ENCODE measurements around the gene CLDN5.
"Not testable (repeated sequence)": the region's sequence is repeated elsewhere in the genome, so short reads cannot be mapped to it uniquely, and the experiment has no call there.

The CLDN5 gene

GRCh38 chr22:19547620-19548019 is 23.4 kb upstream of the CLDN5 start:
- no peak for FAIRE-seq

GRCh38 chr22:19546680-19547079 is 22.5 kb upstream of the CLDN5 start:
- no peak for FAIRE-seq

GRCh38 chr22:19545935-19546207 is 21.7 kb upstream of the CLDN5 start:
- FAIRE-seq, result no peak

GRCh38 chr22:19543970-19544708 is 19.9 kb upstream of the CLDN5 start:
- no peak for FAIRE-seq

GRCh38 chr22:19540394-19540793 is 16.2 kb upstream of the CLDN5 start:
- FAIRE-seq, result no peak

GRCh38 chr22:19537941-19538488 is 13.8 kb upstream of the CLDN5 start:
- FAIRE-seq, result no peak

GRCh38 chr22:19536564-19536963 is 12.4 kb upstream of the CLDN5 start:
- FAIRE-seq, result no peak

- FAIRE-seq, result no peak
These were observed 10.8 kb upstream of the CLDN5 start for GRCh38 chr22:19535001-19535400.

GRCh38 chr22:19533857-19534256 is 9.6 kb upstream of the CLDN5 start:
- FAIRE-seq, result no peak

GRCh38 chr22:19533049-19533626 is 8.9 kb upstream of the CLDN5 start:
- no peak for FAIRE-seq

- FAIRE-seq, result not testable (repeated sequence)
These were observed 7.1 kb upstream of the CLDN5 start for GRCh38 chr22:19531327-19531726.

- no peak for FAIRE-seq
These were observed 6.5 kb upstream of the CLDN5 start for GRCh38 chr22:19530751-19531150.

GRCh38 chr22:19529811-19530210 is 5.6 kb upstream of the CLDN5 start:
- no peak for FAIRE-seq

GRCh38 chr22:19527861-19528417 is 3.7 kb upstream of the CLDN5 start:
- FAIRE-seq, result no peak

- FAIRE-seq, result no peak
These were observed 3.1 kb upstream of the CLDN5 start for GRCh38 chr22:19527321-19527721.

- FAIRE-seq, result no peak
These were observed 2.5 kb upstream of the CLDN5 start for GRCh38 chr22:19526702-19527111.

GRCh38 chr22:19526076-19526701 is 2.0 kb upstream of the CLDN5 start:
- no peak for FAIRE-seq

GRCh38 chr22:19525666-19526065 is 1.5 kb upstream of the CLDN5 start:
- no peak for FAIRE-seq

- FAIRE-seq, result no peak
These were observed 978 bp upstream of the CLDN5 start for GRCh38 chr22:19525116-19525660.

- FAIRE-seq, result no peak
These were observed 705 bp downstream of the CLDN5 start for GRCh38 chr22:19523240-19524169.

GRCh38 chr22:19522881-19523239 is 1.4 kb downstream of the CLDN5 start:
- no peak for FAIRE-seq

GRCh38 chr22:19522190-19522880 is 1.9 kb downstream of the CLDN5 start:
- FAIRE-seq, result no peak
